ENCODE results near the gene EPN3. TPM values are rescaled to one million over a fixed set of nuclear protein-coding genes. Genes with fewer than 3 reads are reported as not detected.

The EPN3 gene
- total RNA-seq, 1 donor from 2014 or later, result not detected

DNA sequence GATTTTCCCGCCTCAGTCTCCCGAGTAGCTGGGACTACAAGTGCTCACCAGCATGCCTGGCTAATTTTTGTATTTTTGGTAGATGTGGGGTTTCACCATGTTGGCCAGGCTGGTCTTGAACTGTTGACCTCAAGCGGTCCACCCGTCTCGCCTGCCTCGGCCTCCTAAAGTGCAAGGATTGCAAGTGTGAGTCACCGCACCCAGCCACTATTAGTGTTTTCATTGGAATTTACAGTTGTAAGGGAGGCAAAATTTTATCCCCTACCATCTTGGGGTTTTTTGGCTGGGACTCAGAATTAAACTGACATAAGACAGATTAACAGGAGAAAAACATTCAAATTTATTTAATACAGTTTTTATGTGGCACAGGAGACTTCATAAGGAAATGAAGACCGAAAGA is 36.6 kb upstream of the EPN3 start:
- Mint-ChIP-seq H3K27ac (ENCODE audit: unreplicated experiment) (no peak overlapping the region), H3K9me3 (ENCODE audit: low read depth) (no peaks in the 10 kb centered on the region), H3K36me3 (ENCODE audit: low read depth) (no peaks in the 10 kb centered on the region), H3K4me3 (ENCODE audit: unreplicated experiment) (no peak overlapping the region), H3K4me1 (ENCODE audit: low read depth) (peaks cover 5% of the 10 kb centered on the region), H3K27me3 (ENCODE audit: low read depth) (no peaks in the 10 kb centered on the region)
- TF ChIP-seq, protein P1, sequence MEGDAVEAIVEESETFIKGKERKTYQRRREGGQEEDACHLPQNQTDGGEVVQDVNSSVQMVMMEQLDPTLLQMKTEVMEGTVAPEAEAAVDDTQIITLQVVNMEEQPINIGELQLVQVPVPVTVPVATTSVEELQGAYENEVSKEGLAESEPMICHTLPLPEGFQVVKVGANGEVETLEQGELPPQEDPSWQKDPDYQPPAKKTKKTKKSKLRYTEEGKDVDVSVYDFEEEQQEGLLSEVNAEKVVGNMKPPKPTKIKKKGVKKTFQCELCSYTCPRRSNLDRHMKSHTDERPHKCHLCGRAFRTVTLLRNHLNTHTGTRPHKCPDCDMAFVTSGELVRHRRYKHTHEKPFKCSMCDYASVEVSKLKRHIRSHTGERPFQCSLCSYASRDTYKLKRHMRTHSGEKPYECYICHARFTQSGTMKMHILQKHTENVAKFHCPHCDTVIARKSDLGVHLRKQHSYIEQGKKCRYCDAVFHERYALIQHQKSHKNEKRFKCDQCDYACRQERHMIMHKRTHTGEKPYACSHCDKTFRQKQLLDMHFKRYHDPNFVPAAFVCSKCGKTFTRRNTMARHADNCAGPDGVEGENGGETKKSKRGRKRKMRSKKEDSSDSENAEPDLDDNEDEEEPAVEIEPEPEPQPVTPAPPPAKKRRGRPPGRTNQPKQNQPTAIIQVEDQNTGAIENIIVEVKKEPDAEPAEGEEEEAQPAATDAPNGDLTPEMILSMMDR (IDR thresholded peaks at IDR 0.05), result no peak
- no peak for DNase-seq (ENCODE audit: low spot score)

DNA sequence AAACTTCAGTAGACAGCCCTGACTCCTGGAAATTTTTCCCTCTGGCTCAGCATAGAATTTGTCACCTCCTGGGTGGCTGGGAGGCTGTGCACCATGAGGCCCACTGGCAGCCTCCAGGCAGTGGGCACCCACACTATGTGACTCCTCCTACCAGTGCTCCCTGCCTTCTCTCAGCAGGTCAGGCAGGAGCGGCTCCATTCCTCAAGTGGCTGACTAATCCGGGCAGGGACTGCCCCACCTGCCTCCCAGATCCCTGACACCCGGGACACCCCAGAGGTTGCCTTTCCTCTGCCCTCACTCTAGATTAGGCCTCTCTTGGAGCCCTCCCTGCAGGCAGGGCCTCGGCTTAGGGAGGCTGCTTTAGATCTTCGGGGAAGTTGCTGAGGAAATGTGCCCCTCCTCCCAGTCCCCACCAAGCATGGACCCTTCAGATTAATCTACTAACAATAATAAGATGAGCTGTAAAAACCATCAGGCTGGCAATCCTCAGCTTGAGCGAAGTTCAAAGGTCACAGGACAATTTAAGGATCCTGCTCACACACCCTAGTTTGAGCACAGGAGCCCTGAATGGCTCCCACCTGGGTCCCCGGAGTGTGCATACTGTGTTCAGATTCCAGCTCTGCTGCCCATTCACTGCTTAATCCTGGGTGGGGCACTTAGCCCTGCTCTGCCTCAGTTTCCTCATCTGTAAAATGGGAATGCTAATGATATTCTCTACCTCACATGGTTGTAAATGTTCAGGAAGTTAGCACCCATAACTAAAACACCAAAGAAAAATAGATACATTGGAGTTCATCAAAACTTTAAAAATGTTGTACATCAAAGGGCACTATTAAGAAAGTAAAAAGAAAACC is 34.3 kb upstream of the EPN3 start:
- Mint-ChIP-seq H3K4me1 (ENCODE audit: low read depth) (peaks cover 5% of the 10 kb centered on the region), H3K4me3 (ENCODE audit: unreplicated experiment) (no peak overlapping the region), H3K27me3 (ENCODE audit: low read depth) (no peaks in the 10 kb centered on the region), H3K27ac (ENCODE audit: unreplicated experiment) (no peak overlapping the region), H3K36me3 (ENCODE audit: low read depth) (no peaks in the 10 kb centered on the region), H3K9me3 (ENCODE audit: low read depth) (no peaks in the 10 kb centered on the region)
- TF ChIP-seq, protein P1 (IDR thresholded peaks at IDR 0.05), result no peak
- DNase-seq (ENCODE audit: low spot score), result no peak

DNA sequence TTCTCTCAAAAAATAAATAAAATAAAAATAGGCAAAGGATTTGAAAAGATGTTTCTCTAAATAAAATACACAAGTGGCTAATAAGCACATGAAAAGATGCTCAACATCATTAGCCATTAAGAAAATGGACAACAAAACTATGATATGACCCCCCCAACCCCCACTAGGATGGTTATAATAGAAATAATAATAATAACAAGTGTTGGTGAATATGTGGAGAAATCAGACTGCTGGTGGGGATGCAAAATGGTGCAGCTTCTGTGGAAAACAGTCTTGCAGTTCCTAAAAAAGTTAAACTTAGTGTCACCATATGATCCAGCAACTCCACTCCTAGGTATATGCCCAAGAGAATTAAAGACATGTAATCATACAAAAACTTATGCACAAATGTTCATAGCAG is 33.3 kb upstream of the EPN3 start:
- Mint-ChIP-seq H3K27me3 (ENCODE audit: low read depth) (no peaks in the 10 kb centered on the region), H3K27ac (ENCODE audit: unreplicated experiment) (no peak overlapping the region), H3K9me3 (ENCODE audit: low read depth) (no peaks in the 10 kb centered on the region), H3K4me3 (ENCODE audit: unreplicated experiment) (no peak overlapping the region), H3K36me3 (ENCODE audit: low read depth) (no peaks in the 10 kb centered on the region), H3K4me1 (ENCODE audit: low read depth) (peaks cover 7% of the 10 kb centered on the region)
- DNase-seq (ENCODE audit: low spot score), result no peak
- TF ChIP-seq, protein P1 (IDR thresholded peaks at IDR 0.05), result no peak

DNA sequence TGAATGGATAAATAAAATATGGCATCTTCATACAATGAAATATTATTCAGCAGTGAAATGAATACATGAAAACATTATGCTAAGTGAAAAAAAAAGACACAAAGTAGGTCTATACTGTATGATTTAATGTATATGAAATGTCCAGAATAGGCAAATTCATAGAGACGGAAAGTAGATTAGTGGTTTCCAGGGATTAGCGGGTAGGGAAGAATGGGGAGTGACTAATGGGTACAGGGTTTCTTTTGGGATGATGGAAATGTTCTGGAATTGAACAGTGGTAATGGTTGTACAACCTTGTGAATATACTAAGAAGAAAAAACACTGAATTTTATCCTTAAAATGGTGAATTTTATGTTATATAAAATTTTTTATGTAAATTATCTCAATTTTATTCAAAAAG is 32.8 kb upstream of the EPN3 start:
- Mint-ChIP-seq H3K4me1 (ENCODE audit: low read depth) (peaks cover 7% of the 10 kb centered on the region), H3K9me3 (ENCODE audit: low read depth) (no peaks in the 10 kb centered on the region)
- no peak for DNase-seq (ENCODE audit: low spot score)

DNA sequence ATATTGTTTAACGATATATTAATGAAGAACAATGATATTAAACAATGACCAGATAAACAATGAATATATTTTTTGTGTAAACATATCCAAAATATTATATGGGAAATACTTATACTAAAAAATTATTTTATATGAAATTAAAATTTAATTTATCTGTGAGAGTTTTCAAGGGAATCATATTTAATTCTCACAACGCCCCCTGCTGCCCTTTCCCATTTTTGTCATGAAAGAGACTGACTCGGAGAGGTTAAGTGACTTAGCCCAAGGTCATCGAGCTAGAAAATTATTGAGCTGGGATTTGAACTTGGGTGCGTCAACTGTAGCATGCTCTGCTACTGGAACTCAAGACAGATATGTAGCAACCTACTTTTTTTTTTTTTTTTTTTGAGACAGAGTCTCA is 31.5 kb upstream of the EPN3 start:
- TF ChIP-seq, protein P1 (IDR thresholded peaks at IDR 0.05), result peak; percentile 78
- DNase-seq (ENCODE audit: low spot score), result no peak
- H3K4me3 Mint-ChIP-seq (ENCODE audit: unreplicated experiment), result no peak overlapping the region

More for the DNA sequence above, 32.8 kb upstream of the EPN3 start:
- Mint-ChIP-seq H3K36me3 (ENCODE audit: low read depth) (no peaks in the 10 kb centered on the region), H3K4me3 (ENCODE audit: unreplicated experiment) (no peak overlapping the region), H3K27me3 (ENCODE audit: low read depth) (no peaks in the 10 kb centered on the region), H3K27ac (ENCODE audit: unreplicated experiment) (no peak overlapping the region)
- TF ChIP-seq, protein P1 (IDR thresholded peaks at IDR 0.05), result no peak

More for the DNA sequence above, 31.5 kb upstream of the EPN3 start:
- Mint-ChIP-seq H3K9me3 (ENCODE audit: low read depth) (no peaks in the 10 kb centered on the region), H3K36me3 (ENCODE audit: low read depth) (no peaks in the 10 kb centered on the region), H3K27me3 (ENCODE audit: low read depth) (no peaks in the 10 kb centered on the region), H3K27ac (ENCODE audit: unreplicated experiment) (no peak overlapping the region), H3K4me1 (ENCODE audit: low read depth) (peaks cover 3% of the 10 kb centered on the region)

All from chondrocyte (in vitro differentiated cells).